K562 (cell line): ENCODE data around the gene CTTNBP2. TPM values are rescaled to one million over a fixed set of nuclear protein-coding genes. Genes with fewer than 3 reads are reported as not detected.
A peak's percentile ranks its signal among the peaks of the same experiment; 100 is the strongest.

ENCODE experiments used
- ATAC-seq: fragments of 200-7000 bp; cut with Tn5 transposase; 3 replicates; pipeline ENCODE4 v1.9.1; 2020; ENCODE audit warnings: moderate library complexity
- BruUV-seq: library from RNA; stranded (reverse); fragments of 400-500 nt; replicated peaks from 2 replicates; lab custom pipeline; 2021; lab: Mats Ljungman, UMichigan
- CTCF ChIA-PET: fragments of 300-600 bp; formaldehyde crosslinking; extraction: SDS; loops from one replicate; lab custom pipeline; 2021; ENCODE audit warnings: low intra/inter-chr PET ratio; lab: Yijun Ruan, JAX
- POLR2A ChIA-PET: fragments of 300-600, 350-650 bp; sonication (Branson Sonifier 250); formaldehyde crosslinking; extraction: SDS; loops from one replicate; lab custom pipeline; 2021; ENCODE audit warnings: antibody characterized with exemption, inconsistent platforms; lab: Yijun Ruan, JAX
- DNase-seq, 4 experiments: peaks; one replicate each; pipeline versions ENCODE4 v3.0.0 to v3.0.0-alpha.2; 2011 to 2018; ENCODE audit warnings: low spot score in 3 of 4, mixed read lengths in 3 of 4; ENCODE audit errors: extremely low read depth in 1 of 4
- FAIRE-seq: peaks from 2 replicates; lab custom pipeline; 2011; peaks lifted over from hg19 to GRCh38; lab: Jason Lieb, UNC
- H2AFZ ChIP-seq: 2 replicates; pipeline ENCODE4 v1.6.0; 2011; ENCODE audit warnings: low read depth, low read length, control low read depth, inconsistent platforms
- H3K27ac ChIP-seq: fragments of 200-600 bp; 3 replicates; pipeline ENCODE4 v1.8.0; 2011; ENCODE audit warnings: low read depth, mild to moderate bottlenecking, control low read depth, inconsistent platforms, low read length, moderate library complexity, mixed read lengths; ENCODE audit errors: extremely low read depth
- H3K27me3 ChIP-seq, 2 experiments: fragments of 300-600 bp in 1 of 2; 2 replicates in 1 of 2; 3 replicates in 1 of 2; pipeline versions ENCODE4 v1.6.0 to v1.8.0; 2011; ENCODE audit warnings: inconsistent platforms in 2 of 2, low read length in 2 of 2, mild to moderate bottlenecking in 1 of 2, mixed read lengths in 1 of 2, moderate library complexity in 1 of 2; ENCODE audit not compliant: control insufficient read depth in 2 of 2, insufficient read depth in 2 of 2
- H3K36me3 ChIP-seq: fragments of 300-600 bp; 3 replicates; pipeline ENCODE4 v1.8.0; 2011; ENCODE audit warnings: mild to moderate bottlenecking, low read length, inconsistent platforms; ENCODE audit not compliant: control insufficient read depth, insufficient read depth
- H3K4me1 ChIP-seq, 2 experiments: fragments of 200-600 bp in 1 of 2; replicated peaks in 1 of 2; 2 replicates in 1 of 2; 3 replicates in 1 of 2; pipeline versions ENCODE4 v1.5.1 to v1.8.0; 2011; ENCODE audit warnings: inconsistent platforms in 2 of 2, low read length in 2 of 2, mild to moderate bottlenecking in 1 of 2, mixed read lengths in 1 of 2, moderate library complexity in 1 of 2; ENCODE audit not compliant: control insufficient read depth in 2 of 2, insufficient read depth in 2 of 2
- H3K4me2 ChIP-seq: 2 replicates; pipeline ENCODE4 v1.6.1; 2011; ENCODE audit warnings: low read length, control low read depth, inconsistent platforms, mixed read lengths; ENCODE audit not compliant: insufficient read depth
- H3K4me3 ChIP-seq: fragments of 200-600 bp; sonication (generic), shearing (Covaris generic); 2 replicates; pipeline ENCODE4 v1.5.1; 2016; ENCODE audit warnings: control low read depth, inconsistent platforms
- H3K79me2 ChIP-seq: fragments of 200-600 bp; 3 replicates; pipeline ENCODE4 v1.8.0; 2011; ENCODE audit warnings: low read length, inconsistent platforms; ENCODE audit not compliant: control insufficient read depth, insufficient read depth
- H3K9ac ChIP-seq, 2 experiments: 2 replicates each; pipeline versions ENCODE4 v1.6.0 to v1.6.1; 2011; ENCODE audit warnings: low read depth in 2 of 2, low read length in 2 of 2, control low read depth in 1 of 2, inconsistent platforms in 1 of 2, mild to moderate bottlenecking in 1 of 2, mixed read lengths in 1 of 2; ENCODE audit not compliant: insufficient read depth in 1 of 2
- H3K9me1 ChIP-seq: one replicate; pipeline ENCODE4 v1.6.0; 2011; ENCODE audit warnings: inconsistent platforms, mild to moderate bottlenecking, low read length, moderate library complexity; ENCODE audit not compliant: control insufficient read depth, insufficient read depth
- H3K9me3 ChIP-seq: replicated peaks from 2 replicates; pipeline ENCODE4 v1.5.1; 2011; ENCODE audit warnings: low read depth, low read length, inconsistent platforms; ENCODE audit not compliant: control insufficient read depth, insufficient read depth
- H4K20me1 ChIP-seq: replicated peaks from 2 replicates; pipeline ENCODE4 v1.6.1; 2011; ENCODE audit warnings: low read length, inconsistent platforms, mixed read lengths; ENCODE audit not compliant: control insufficient read depth, insufficient read depth
- C11orf30 ChIP-seq: fragments of 450-650 bp; IDR thresholded peaks from 2 replicates; pipeline ENCODE4 v1.6.1; 2016; ENCODE audit warnings: low read depth, mild to moderate bottlenecking
- CBX3 ChIP-seq, 2 experiments: IDR thresholded peaks; 1 replicate in 1 of 2; 2 replicates in 1 of 2; pipeline ENCODE4 v1.6.1; 2012; ENCODE audit warnings: inconsistent platforms in 2 of 2, low read length in 2 of 2, borderline replicate concordance in 1 of 2, control low read depth in 1 of 2
- MAFF ChIP-seq: IDR thresholded peaks from 2 replicates; pipeline ENCODE4 v1.6.1; 2012; ENCODE audit warnings: low read length, improper control_type of control experiment
- MAFK ChIP-seq: IDR thresholded peaks from 2 replicates; pipeline ENCODE4 v1.6.1; 2011; ENCODE audit warnings: low read length, improper control_type of control experiment
- NCOA6 ChIP-seq: fragments of 450-650 bp; IDR thresholded peaks from 2 replicates; pipeline ENCODE4 v1.6.1; 2017; ENCODE audit warnings: mild to moderate bottlenecking
- SMAD3 ChIP-seq: fragments of 450-650 bp; formaldehyde crosslinking; conservative IDR thresholded peaks from 2 replicates; pipeline ENCODE4 v1.4.0; 2020; ENCODE audit warnings: mild to moderate bottlenecking
- TFAM ChIP-seq: fragments of 250-450 bp; sonication (Bioruptor Pico); conservative IDR thresholded peaks from 2 replicates; pipeline ENCODE4 v1.5.0; 2021; ENCODE audit warnings: mild to moderate bottlenecking, moderate library complexity
- ZBTB1 ChIP-seq: sonication (generic); formaldehyde crosslinking; IDR thresholded peaks from 2 replicates; pipeline ENCODE4 v1.8.1; 2023; ENCODE audit warnings: missing genetic modification reagents, low read depth, mild to moderate bottlenecking, borderline replicate concordance
- ZNF316 ChIP-seq: fragments of 450-650 bp; IDR thresholded peaks from 2 replicates; pipeline ENCODE4 v1.6.1; 2016
- ZNF785 ChIP-seq: fragments of 250-450 bp; sonication (Bioruptor Pico); IDR thresholded peaks from 2 replicates; pipeline ENCODE4 v1.4.0; 2020; ENCODE audit warnings: mild to moderate bottlenecking
- WGBS: fragments of 100-300 bp; shearing (Covaris generic); methylation state at CpG from one replicate; pipeline ENCODE4 v1.1.6; 2016; ENCODE audit warnings: low coverage, mixed read lengths; ENCODE audit not compliant: insufficient coverage; ENCODE audit errors: missing lambda C conversion rate; 5-methylcytosine and 5-hydroxymethylcytosine counted together
- in situ Hi-C: fragments of 300-500 bp; cut with MboI; formaldehyde crosslinking; loops from 4 replicates; pipeline ENCODE4 v1.15.0; 2018; ENCODE audit warnings: inconsistent platforms, mixed read lengths
- intact Hi-C: fragments of 100-400 bp; cut with micrococcal nuclease; formaldehyde crosslinking; loops from 2 replicates; pipeline ENCODE4 v1.14.2; 2022
- polyA plus RNA-seq, 8 experiments: library from polyadenylated mRNA; depleted of rRNA in 4 of 8; stranded (reverse) in 5 of 8; unstranded in 3 of 8; fragments of >200 nt; fragmentation: Nextera tagmentation in 2 of 8; fragmentation: Illumina TruSeq in 1 of 8; extraction: Ambion mirVana in 2 of 8; extraction: Trizol in 1 of 8; gene quantifications; 2 replicates each; pipeline versions ENCODE4 v1.2.1 to v1.2.3, GENCODE V29; 2011 to 2014; ENCODE audit warnings: inconsistent platforms in 1 of 8, missing spikeins in 1 of 8
- total RNA-seq, 7 experiments: library from RNA; depleted of rRNA in 6 of 7; stranded (reverse); fragments of >200 nt in 6 of 7; fragmentation: Illumina TruSeq in 2 of 7; extraction: Trizol in 2 of 7; gene quantifications; 2 replicates each; pipeline versions ENCODE4 v1.2.1 to v1.2.3, GENCODE V29; 2011 to 2021; ENCODE audit warnings: low replicate concordance in 1 of 7
- TF ChIP-seq, protein P1 (sequence below): fragments of 450-650 bp; IDR thresholded peaks from 2 replicates; pipeline ENCODE4 v1.6.1; 2016; ENCODE audit warnings: missing biosample characterization, missing genetic modification characterization
- TF ChIP-seq, protein P2 (sequence below): sonication (generic); formaldehyde crosslinking; IDR thresholded peaks from 2 replicates; pipeline ENCODE4 v1.8.0; 2022; ENCODE audit warnings: missing genetic modification reagents, mild to moderate bottlenecking, borderline replicate concordance

CTTNBP2 gene
- total and polyA plus RNA-seq, 9 of the 15 experiments (the other 6 are each of a cell fraction or from before 2014, with no cell fraction given) = 0.05 TPM; not detected in 8

DNA sequence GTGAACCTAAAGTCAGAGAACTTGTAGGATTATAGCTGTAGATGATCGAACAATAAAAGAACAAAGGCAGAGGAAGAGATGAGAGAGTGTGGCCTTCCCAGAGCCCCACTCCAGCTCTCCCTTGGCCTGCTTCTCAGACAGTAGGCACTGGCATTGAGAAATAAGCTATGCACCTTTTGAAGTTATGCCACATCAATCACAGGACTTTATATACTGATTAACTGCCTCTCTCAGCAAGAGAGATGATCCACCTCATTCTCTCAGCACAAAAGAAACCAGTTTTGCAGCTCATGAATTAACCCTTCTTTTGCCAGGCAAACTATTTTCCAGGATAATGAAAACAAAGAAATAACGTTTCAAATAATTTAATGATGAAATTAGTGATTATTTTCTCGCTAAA lies 22.0 kb upstream of the CTTNBP2 start (continued):
- TF ChIP-seq, protein P1, sequence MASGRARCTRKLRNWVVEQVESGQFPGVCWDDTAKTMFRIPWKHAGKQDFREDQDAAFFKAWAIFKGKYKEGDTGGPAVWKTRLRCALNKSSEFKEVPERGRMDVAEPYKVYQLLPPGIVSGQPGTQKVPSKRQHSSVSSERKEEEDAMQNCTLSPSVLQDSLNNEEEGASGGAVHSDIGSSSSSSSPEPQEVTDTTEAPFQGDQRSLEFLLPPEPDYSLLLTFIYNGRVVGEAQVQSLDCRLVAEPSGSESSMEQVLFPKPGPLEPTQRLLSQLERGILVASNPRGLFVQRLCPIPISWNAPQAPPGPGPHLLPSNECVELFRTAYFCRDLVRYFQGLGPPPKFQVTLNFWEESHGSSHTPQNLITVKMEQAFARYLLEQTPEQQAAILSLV (tag) = no peak
- no peak for TF ChIP-seq SMAD3 (CRISPR knock-in tag)
- no peak for TF ChIP-seq NCOA6
- no peak for TF ChIP-seq ZBTB1 (CRISPR knock-in tag)
- no peak for TF ChIP-seq TFAM (CRISPR knock-in tag)
- TF ChIP-seq ZNF785 (CRISPR knock-in tag) = no peak
- TF ChIP-seq, protein P2, sequence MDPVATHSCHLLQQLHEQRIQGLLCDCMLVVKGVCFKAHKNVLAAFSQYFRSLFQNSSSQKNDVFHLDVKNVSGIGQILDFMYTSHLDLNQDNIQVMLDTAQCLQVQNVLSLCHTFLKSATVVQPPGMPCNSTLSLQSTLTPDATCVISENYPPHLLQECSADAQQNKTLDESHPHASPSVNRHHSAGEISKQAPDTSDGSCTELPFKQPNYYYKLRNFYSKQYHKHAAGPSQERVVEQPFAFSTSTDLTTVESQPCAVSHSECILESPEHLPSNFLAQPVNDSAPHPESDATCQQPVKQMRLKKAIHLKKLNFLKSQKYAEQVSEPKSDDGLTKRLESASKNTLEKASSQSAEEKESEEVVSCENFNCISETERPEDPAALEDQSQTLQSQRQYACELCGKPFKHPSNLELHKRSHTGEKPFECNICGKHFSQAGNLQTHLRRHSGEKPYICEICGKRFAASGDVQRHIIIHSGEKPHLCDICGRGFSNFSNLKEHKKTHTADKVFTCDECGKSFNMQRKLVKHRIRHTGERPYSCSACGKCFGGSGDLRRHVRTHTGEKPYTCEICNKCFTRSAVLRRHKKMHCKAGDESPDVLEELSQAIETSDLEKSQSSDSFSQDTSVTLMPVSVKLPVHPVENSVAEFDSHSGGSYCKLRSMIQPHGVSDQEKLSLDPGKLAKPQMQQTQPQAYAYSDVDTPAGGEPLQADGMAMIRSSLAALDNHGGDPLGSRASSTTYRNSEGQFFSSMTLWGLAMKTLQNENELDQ (CRISPR knock-in tag) = no peak

DNA sequence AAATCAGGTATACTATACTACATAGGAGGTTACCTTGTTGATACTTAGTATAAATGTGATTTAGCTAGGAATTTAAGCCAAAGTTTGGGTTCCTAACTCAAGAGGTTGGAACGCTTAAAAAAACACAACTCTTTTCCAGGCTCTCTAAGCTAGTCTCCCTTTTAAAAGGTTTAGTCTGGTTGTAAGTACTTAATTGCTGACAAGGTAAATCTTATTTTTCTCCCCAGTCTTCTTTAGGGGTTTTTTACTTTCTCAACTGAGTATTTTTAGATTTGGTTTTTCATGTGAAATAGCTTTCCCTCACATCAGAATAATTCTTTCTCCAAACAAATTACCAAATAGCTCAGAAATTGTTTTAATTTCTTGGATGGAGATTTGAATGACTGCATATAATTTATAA lies 20.8 kb upstream of the CTTNBP2 start:
- CTCF ChIA-PET = no interaction called here
- Histone ChIP-seq H3K79me2 (no peaks in the 10 kb centered on the region), H3K27me3 (no peaks in the 10 kb centered on the region; a peak in 1 of 5 replicates), H3K36me3 (no peaks in the 10 kb centered on the region), H3K27ac (no peak overlapping the region), H3K4me2 (no peak overlapping the region), H3K4me3 (no peak overlapping the region), H3K9me1 (no peaks in the 10 kb centered on the region), H3K9me3 (no peaks in the 10 kb centered on the region), H3K9ac (no peak overlapping the region), H3K4me1 (no peaks in the 10 kb centered on the region), H2AFZ (no peak overlapping the region), H4K20me1 (no peaks in the 10 kb centered on the region)
- in situ Hi-C loops = no loop called here
- FAIRE-seq (no peak), DNase-seq (no peak), ATAC-seq (no peak)
- WGBS = 4% methylated on average over 1 of the region's 1 CpG
- BruUV-seq = no TSS peak
- POLR2A ChIA-PET = interaction anchor here (1.0 kb wide), 1 partner anchor 22 kb away, joined by 3 read pairs; no protein-coding TSS in a partner anchor
- intact Hi-C loops = no loop called here
- TF ChIP-seq ZNF316 (peak; percentile 74), C11orf30 (peak; percentile 52), MAFF (peak; percentile 50), CBX3 (IDR thresholded peaks at IDR 0.05; ENCODE audit: borderline replicate concordance in 1 of 2, low read length in 2 of 2) (no peak), MAFK (peak; percentile 58; the same call in 1 of the 2 replicates)
- TF ChIP-seq, all 486 proteins: peak for 4
